Testis (tissue), 2 donors: Measurements from ENCODE around the gene POU2AF1.

Experiments
- CTCF ChIP-seq, 3 experiments: fragments of 450-650 bp in 2 of 3; fragments of 200-600 bp in 1 of 3; sonication (generic) in 1 of 3; IDR thresholded peaks; one replicate each; pipeline ENCODE4 v1.5.1; 2016 to 2019; ENCODE audit warnings: antibody characterized with exemption in 3 of 3, mild to moderate bottlenecking in 2 of 3, moderate library complexity in 1 of 3
- POLR2A ChIP-seq: fragments of 450-650 bp; IDR thresholded peaks from one replicate; pipeline ENCODE4 v1.6.1; 2017; ENCODE audit warnings: antibody characterized with exemption, mild to moderate bottlenecking, moderate library complexity

- no peak for TF ChIP-seq POLR2A
- no peak for TF ChIP-seq CTCF (IDR thresholded peaks at IDR 0.05)
These were observed 10.9 kb downstream of the POU2AF1 start for GRCh38 chr11:111368285-111368560.
